GM18870 (cell line): Measurements from ENCODE around the gene GDE1.

Source experiments
- ATAC-seq: cut with Tn5 transposase; IDR thresholded peaks from one replicate; pipeline ENCODE4 v1.9.1; 2021; ENCODE audit warnings: moderate library complexity; ENCODE audit not compliant: unreplicated experiment

GDE1 gene

GRCh38 chr16:19524616-19525384 is 2.9 kb upstream of the GDE1 start:
- ATAC-seq, result no peak

GRCh38 chr16:19524356-19524615 is 2.4 kb upstream of the GDE1 start:
- no peak for ATAC-seq

- ATAC-seq, result peak; percentile 60
Observed at GRCh38 chr16:19523559-19524355, 1.9 kb upstream of the GDE1 start, which contains the start of gene CCP110. Gene CCP110 (plus strand): TSS chr16:19523942. CDS start chr16:19527882, 3,940 bp downstream.

GRCh38 chr16:19523184-19523558 is 1.3 kb upstream of the GDE1 start:
- ATAC-seq, result no peak

- no peak for ATAC-seq
Observed at GRCh38 chr16:19522760-19523159, 862 bp upstream of the GDE1 start.

- ATAC-seq, result no peak
Observed at GRCh38 chr16:19522397-19522732, 467 bp upstream of the GDE1 start.

- no peak for ATAC-seq
Observed at GRCh38 chr16:19520861-19521331, 1.0 kb downstream of the GDE1 start.

GRCh38 chr16:19518388-19518787 is 3.5 kb downstream of the GDE1 start:
- no peak for ATAC-seq

- no peak for ATAC-seq
Observed at GRCh38 chr16:19517424-19518089, 4.3 kb downstream of the GDE1 start.

- no peak for ATAC-seq
Observed at GRCh38 chr16:19515757-19516156, 6.1 kb downstream of the GDE1 start.

- ATAC-seq, result no peak
Observed at GRCh38 chr16:19513377-19514053, 8.4 kb downstream of the GDE1 start.

- no peak for ATAC-seq
Observed at GRCh38 chr16:19512297-19512696, 9.6 kb downstream of the GDE1 start.

GRCh38 chr16:19507867-19508266 is 14.0 kb downstream of the GDE1 start:
- no peak for ATAC-seq

GRCh38 chr16:19506965-19507364 is 14.9 kb downstream of the GDE1 start:
- ATAC-seq, result no peak

GRCh38 chr16:19505600-19506303 is 16.1 kb downstream of the GDE1 start:
- ATAC-seq, result no peak

GRCh38 chr16:19503461-19504075 is 18.3 kb downstream of the GDE1 start:
- ATAC-seq, result no peak

- ATAC-seq, result no peak
Observed at GRCh38 chr16:19502395-19503131, 19.3 kb downstream of the GDE1 start.

- ATAC-seq, result no peak
Observed at GRCh38 chr16:19499481-19499880, 22.4 kb downstream of the GDE1 start.

- no peak for ATAC-seq
Observed at GRCh38 chr16:19499006-19499405, 22.9 kb downstream of the GDE1 start.

GRCh38 chr16:19497176-19497575 is 24.7 kb downstream of the GDE1 start:
- ATAC-seq, result no peak
